Thoracic aorta (tissue), 2 donors: ENCODE results near the gene USPL1. TPM values are rescaled to one million over a fixed set of nuclear protein-coding genes. Genes with fewer than 3 reads are reported as not detected.

ENCODE experiments used
- ATAC-seq: fragments of 150-250 bp; one replicate; pipeline ENCODE4 v1.8.0; 2017; ENCODE audit warnings: low read depth; ENCODE audit not compliant: insufficient number of reproducible peaks, low FRiP score
- DNase-seq: peaks from one replicate; pipeline ENCODE4 v3.0.0-alpha.2; 2020; ENCODE audit warnings: low spot score
- H3K27ac ChIP-seq, 2 donors: fragments of 200-600 bp; sonication (generic); 1 replicate in 1 of 2; 2 replicates in 1 of 2; pipeline ENCODE4 v1.5.1; 2016; ENCODE audit warnings: mild to moderate bottlenecking in 2 of 2, moderate library complexity in 2 of 2
- H3K27me3 ChIP-seq: fragments of 200-600 bp; sonication (generic); replicated peaks from 2 replicates; pipeline ENCODE4 v1.6.0; 2016; ENCODE audit warnings: mild to moderate bottlenecking; ENCODE audit not compliant: insufficient read depth
- H3K36me3 ChIP-seq: fragments of 200-600 bp; sonication (generic); one replicate; pipeline ENCODE4 v1.5.1; 2016
- H3K4me1 ChIP-seq, 2 donors: fragments of 200-600 bp; sonication (generic); 1 replicate in 1 of 2; 2 replicates in 1 of 2; pipeline versions ENCODE4 v1.5.1 to v1.6.0; 2016; ENCODE audit warnings: low read depth in 2 of 2, mild to moderate bottlenecking in 1 of 2; ENCODE audit not compliant: control insufficient read depth in 1 of 2
- H3K4me3 ChIP-seq: fragments of 200-600 bp; sonication (generic); 2 replicates; pipeline ENCODE4 v1.5.1; 2016; ENCODE audit warnings: mild to moderate bottlenecking
- H3K9me3 ChIP-seq: fragments of 200-600 bp; sonication (generic); 2 replicates; pipeline ENCODE4 v1.5.1; 2016
- total RNA-seq, 2 donors: library from RNA; depleted of rRNA; stranded (reverse); fragments of >200 nt; gene quantifications; one replicate each; pipeline versions ENCODE4 v1.1.0 to v1.2.3, GENCODE V29; 2016
- TF ChIP-seq, protein P1 (sequence below): fragments of 200-600 bp; sonication (generic); IDR thresholded peaks from one replicate; pipeline ENCODE4 v1.5.1; 2019; ENCODE audit warnings: antibody characterized with exemption

Gene USPL1
- total RNA-seq, 2 donors from 2014 or later, result 20.7 to 25.3 TPM

DNA sequence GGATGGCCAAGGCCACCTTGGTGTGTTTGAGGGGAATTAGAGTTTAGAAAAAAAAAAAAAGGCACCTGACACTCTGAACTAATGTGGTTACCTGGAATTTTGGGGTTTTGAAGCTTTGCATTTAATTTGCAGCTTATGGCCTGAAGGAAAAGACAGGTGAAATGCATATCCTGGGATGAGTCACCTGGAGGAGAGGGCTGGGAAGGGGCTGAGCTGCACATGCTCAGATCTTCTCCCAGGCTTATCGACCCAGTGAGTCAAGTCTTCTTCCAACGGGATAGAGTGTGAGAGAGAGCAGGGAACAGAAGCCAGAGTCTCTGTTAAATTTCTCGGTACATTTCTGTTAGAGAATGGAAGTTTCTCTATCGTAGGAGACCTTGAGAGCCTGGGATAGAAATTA lies 88.0 kb downstream of the USPL1 start:
- Histone ChIP-seq H3K27ac (no peak overlapping the region), H3K4me1 (peaks cover 0 to 7% of the 10 kb centered on the region in 2 donors)

DNA sequence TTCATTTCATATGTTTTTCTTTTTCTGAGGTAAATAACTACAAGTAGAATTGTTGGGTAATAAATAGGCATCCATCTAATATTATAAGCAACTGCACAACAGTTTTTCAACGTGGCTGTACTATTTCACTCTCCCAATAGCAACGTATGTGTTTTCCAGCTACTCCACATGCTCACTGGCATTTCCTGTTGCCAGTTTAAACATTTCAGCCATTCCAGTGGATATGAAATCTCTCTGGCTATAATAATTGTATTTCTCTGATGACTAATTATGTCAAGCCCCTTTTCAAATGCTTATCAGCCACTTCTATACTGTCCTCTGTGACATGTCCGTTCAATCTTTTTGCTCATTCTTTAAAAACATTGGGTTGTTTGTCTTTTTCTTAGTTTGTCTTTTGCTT lies 90.8 kb downstream of the USPL1 start:
- peaks cover 0 to 7% of the 10 kb centered on the region in 2 donors for H3K4me1 ChIP-seq
- H3K36me3 ChIP-seq, result no peaks in the 10 kb centered on the region
- no peak overlapping the region for H3K27ac ChIP-seq
- H3K27me3 ChIP-seq, result no peaks in the 10 kb centered on the region
- H3K9me3 ChIP-seq, result no peaks in the 10 kb centered on the region
- ATAC-seq, result no peak
- no peak overlapping the region for H3K4me3 ChIP-seq
- TF ChIP-seq, protein P1, sequence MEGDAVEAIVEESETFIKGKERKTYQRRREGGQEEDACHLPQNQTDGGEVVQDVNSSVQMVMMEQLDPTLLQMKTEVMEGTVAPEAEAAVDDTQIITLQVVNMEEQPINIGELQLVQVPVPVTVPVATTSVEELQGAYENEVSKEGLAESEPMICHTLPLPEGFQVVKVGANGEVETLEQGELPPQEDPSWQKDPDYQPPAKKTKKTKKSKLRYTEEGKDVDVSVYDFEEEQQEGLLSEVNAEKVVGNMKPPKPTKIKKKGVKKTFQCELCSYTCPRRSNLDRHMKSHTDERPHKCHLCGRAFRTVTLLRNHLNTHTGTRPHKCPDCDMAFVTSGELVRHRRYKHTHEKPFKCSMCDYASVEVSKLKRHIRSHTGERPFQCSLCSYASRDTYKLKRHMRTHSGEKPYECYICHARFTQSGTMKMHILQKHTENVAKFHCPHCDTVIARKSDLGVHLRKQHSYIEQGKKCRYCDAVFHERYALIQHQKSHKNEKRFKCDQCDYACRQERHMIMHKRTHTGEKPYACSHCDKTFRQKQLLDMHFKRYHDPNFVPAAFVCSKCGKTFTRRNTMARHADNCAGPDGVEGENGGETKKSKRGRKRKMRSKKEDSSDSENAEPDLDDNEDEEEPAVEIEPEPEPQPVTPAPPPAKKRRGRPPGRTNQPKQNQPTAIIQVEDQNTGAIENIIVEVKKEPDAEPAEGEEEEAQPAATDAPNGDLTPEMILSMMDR, result no peak
- no peak for DNase-seq

More for the DNA sequence above, 88.0 kb downstream of the USPL1 start:
- TF ChIP-seq, protein P1, result no peak
- ATAC-seq, result no peak
- H3K9me3 ChIP-seq, result no peaks in the 10 kb centered on the region
- no peak overlapping the region for H3K4me3 ChIP-seq
- no peaks in the 10 kb centered on the region for H3K27me3 ChIP-seq
- DNase-seq, result no peak
- H3K36me3 ChIP-seq, result no peaks in the 10 kb centered on the region

Other genes starting within 250 kb of the USPL1 start
- gene UBE2L5, start 195.4 kb upstream of the USPL1 start, total RNA-seq, result 1 to 10 TPM in 1 of 2 donors, not detected in 1; 1.1 TPM
- 100 to 1,000 TPM; 188 to 369 TPM for gene HMGB1, start 152.0 kb upstream of the USPL1 start, total RNA-seq
- 10 to 100 TPM; 27.5 to 69.9 TPM for gene ALOX5AP, start 117.6 kb downstream of the USPL1 start, total RNA-seq